ENCODE measurements around the gene CNTN4. TPM values are rescaled to one million over a fixed set of nuclear protein-coding genes. Genes with fewer than 3 reads are reported as not detected.

CNTN4 gene
- total and polyA plus RNA-seq, 2 donors (not counting 3 experiments of a cell fraction or from before 2014, with no cell fraction given): not detected

- dilution Hi-C loops (cut with MboI; ENCODE audit: extremely low pct_ligation_motif_present, low sequenced_read_pairs): no loop called here
- BruUV-seq (replicated peaks): no TSS peak
- POLR2A ChIA-PET: no interaction called here
Measured at GRCh38 chr3:2950159-2950558, 851.5 kb downstream of the CNTN4 start.

More at GRCh38 chr3:2950159-2950558, 851.5 kb downstream of the CNTN4 start:
- no peak overlapping the region for H3K4me2 ChIP-seq (ENCODE audit: insufficient read depth, low read length)
- CTCF ChIA-PET: no interaction called here
- H3K27me3 ChIP-seq (ENCODE audit: control insufficient read depth in 2 of 2, insufficient read depth in 2 of 2, low read length in 2 of 2): no peaks in the 10 kb centered on the region
- H3K9me3 ChIP-seq (replicated peaks; ENCODE audit: control insufficient read depth, insufficient read depth, low read length): no peaks in the 10 kb centered on the region
- H3K9ac ChIP-seq (replicated peaks; ENCODE audit: extremely low read depth, insufficient read depth, low read length): no peak overlapping the region
- no peak overlapping the region for H2AFZ ChIP-seq (ENCODE audit: low read depth, low read length)
- DNase-seq (ENCODE audit: low read depth, low spot score): no peak
- no peaks in the 10 kb centered on the region for H3K36me3 ChIP-seq (ENCODE audit: control insufficient read depth in 2 of 2, extremely low read depth in 1 of 2, insufficient read depth in 2 of 2, low read length in 2 of 2)
- no peaks in the 10 kb centered on the region for H4K20me1 ChIP-seq (replicated peaks; ENCODE audit: control insufficient read depth, extremely low read depth, insufficient read depth, low read length)
- no peak for FAIRE-seq
- no peak for TF ChIP-seq POLR2A (IDR thresholded peaks at IDR 0.05; ENCODE audit: low read depth, low read length)
- no peak for TF ChIP-seq MYC (IDR thresholded peaks at IDR 0.05; ENCODE audit: low read depth, low read length)
- no peak for TF ChIP-seq EZH2 (IDR thresholded peaks at IDR 0.05; ENCODE audit: borderline replicate concordance, low read depth, low read length, severe bottlenecking)
- no peak for TF ChIP-seq POLR2AphosphoS5 (IDR thresholded peaks at IDR 0.05; ENCODE audit: insufficient read depth, low read depth, low read length)
- no peak for TF ChIP-seq GATA2 (IDR thresholded peaks at IDR 0.05; ENCODE audit: insufficient read depth, insufficient read length, low read depth, low read length)
- no peak for TF ChIP-seq FOS (IDR thresholded peaks at IDR 0.05; ENCODE audit: borderline replicate concordance, insufficient read depth, low read length)
- TF ChIP-seq JUN (IDR thresholded peaks at IDR 0.05; ENCODE audit: borderline replicate concordance, insufficient read depth, insufficient read length, low read depth): no peak
- TF ChIP-seq MAX (IDR thresholded peaks at IDR 0.05; ENCODE audit: insufficient read depth, insufficient read length): no peak
- TF ChIP-seq CTCF (IDR thresholded peaks at IDR 0.05; ENCODE audit: extremely low read depth in 1 of 2, insufficient read depth in 1 of 2, low read depth in 1 of 2, low read length in 2 of 2): no peak
- no peak overlapping the region for H3K27ac ChIP-seq (ENCODE audit: insufficient read depth, low read depth, low read length)
- no peaks in the 10 kb centered on the region for H3K79me2 ChIP-seq (ENCODE audit: control insufficient read depth, insufficient read depth, low read length)
- no peaks in the 10 kb centered on the region for H3K4me1 ChIP-seq (ENCODE audit: control insufficient read depth, extremely low read depth, insufficient read depth, low read length)
- H3K4me3 ChIP-seq (replicated peaks in 1 of 3; ENCODE audit: insufficient read depth in 1 of 3, low read depth in 1 of 3, low read length in 3 of 3): no peak overlapping the region
- H3K9me1 ChIP-seq (replicated peaks; ENCODE audit: control insufficient read depth, extremely low read depth, insufficient read depth, low read length): no peaks in the 10 kb centered on the region
- intact Hi-C loops (cut with micrococcal nuclease): no loop called here

Measured in endothelial cell of umbilical vein (primary cell).